Raji (cell line): ENCODE measurements around the gene PKD1L1.

Experiments used
- POLR2A ChIP-seq: IDR thresholded peaks from 2 replicates; pipeline ENCODE4 v1.6.1; 2011; ENCODE audit warnings: low read depth, low read length, control low read depth; ENCODE audit not compliant: insufficient read depth

PKD1L1 gene

DNA sequence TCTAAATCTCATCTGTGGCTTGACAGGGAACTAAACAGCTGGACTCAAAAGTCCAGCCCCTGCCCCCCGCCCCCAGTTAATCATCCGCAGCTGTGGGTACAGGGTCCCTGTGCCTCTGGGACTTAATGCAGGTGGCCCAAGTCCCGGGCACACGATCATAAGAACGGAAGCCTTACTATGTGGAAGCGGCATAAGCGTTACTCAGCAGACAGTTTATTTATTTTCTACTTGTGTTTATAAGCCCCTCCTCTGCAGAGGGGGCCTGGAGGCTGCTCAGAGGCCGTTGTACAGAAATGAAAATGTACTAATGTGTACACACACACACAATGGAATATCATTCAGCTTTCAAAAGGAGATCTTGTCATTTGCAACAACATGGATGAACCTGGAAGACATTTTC lies 208.4 kb downstream of the PKD1L1 start:
- TF ChIP-seq POLR2A = no peak

DNA sequence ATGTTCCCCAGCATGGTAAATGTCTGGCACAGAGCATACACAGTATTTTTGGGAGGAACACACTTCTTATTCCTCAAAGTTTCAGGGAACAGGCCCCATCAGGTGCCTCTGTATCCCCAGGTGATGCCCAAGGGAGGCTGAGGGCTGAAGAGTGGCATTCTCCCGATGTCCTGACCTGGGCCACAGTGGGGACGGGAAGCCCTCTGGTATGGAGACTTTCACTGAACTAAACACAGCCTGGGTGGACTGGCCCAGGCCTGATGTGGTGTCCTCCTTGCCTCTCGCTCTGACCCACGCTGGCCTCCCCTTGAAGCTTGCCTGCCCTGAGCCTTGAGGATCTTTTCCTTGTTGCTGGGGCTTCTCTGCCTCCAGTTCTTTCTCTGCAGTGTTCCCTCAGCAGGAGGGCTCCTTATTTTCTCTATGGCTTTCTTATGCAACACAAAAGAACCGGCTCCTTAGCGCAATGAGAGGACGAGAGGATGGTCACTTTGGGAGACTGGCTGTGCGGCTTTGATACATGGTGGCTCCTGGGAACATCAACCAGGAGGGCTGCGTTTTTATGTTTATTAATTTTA lies 208.9 kb downstream of the PKD1L1 start:
- TF ChIP-seq POLR2A = no peak

DNA sequence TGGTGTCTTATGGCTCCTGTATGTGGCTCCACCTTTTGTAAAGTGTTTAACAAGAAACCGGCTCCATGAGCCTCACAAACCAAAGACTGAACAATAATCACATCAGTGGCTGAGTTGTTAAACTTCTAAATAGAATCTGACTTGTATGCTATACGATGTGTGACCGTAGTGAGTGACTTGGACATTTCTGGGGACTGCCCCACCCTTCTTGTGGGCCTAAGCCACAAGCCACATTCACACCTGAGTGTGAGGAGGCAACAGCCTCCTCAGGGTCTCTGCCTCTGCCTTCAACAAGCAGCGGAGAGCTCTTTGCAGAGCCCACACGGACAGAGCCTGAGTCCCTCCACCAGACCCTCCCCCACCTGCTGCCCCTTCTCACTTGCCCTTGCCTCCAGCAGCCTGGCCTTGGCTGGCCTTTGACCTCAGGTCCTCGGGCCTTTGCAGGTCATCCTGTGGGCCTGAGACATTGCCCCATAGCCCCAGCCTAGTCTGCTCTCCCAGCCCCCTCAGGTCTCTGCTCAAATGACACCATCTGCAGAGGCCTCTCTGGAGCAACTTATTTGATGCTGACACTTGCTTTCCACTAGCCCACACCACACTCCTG lies 209.6 kb downstream of the PKD1L1 start:
- no peak for TF ChIP-seq POLR2A

DNA sequence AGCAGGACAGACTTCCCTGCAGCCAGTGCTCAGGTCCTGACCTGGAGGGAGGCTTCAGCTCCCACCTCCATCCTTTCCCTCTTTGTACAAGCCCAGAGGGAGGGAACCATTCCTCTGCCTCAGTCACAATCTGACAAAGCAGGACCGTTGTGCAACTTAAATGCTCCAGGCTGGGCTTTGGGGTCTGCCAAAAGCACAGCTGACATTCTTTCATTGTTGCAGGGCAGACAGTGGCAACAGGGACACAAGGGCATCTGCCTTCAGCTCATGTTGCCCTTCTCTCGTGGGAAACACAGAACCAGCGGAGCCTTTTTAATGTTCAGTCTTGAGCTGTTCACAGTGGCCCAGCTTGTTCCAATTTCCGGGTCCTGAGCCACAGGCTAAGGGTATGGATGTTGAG lies 210.7 kb downstream of the PKD1L1 start:
- no peak for TF ChIP-seq POLR2A

DNA sequence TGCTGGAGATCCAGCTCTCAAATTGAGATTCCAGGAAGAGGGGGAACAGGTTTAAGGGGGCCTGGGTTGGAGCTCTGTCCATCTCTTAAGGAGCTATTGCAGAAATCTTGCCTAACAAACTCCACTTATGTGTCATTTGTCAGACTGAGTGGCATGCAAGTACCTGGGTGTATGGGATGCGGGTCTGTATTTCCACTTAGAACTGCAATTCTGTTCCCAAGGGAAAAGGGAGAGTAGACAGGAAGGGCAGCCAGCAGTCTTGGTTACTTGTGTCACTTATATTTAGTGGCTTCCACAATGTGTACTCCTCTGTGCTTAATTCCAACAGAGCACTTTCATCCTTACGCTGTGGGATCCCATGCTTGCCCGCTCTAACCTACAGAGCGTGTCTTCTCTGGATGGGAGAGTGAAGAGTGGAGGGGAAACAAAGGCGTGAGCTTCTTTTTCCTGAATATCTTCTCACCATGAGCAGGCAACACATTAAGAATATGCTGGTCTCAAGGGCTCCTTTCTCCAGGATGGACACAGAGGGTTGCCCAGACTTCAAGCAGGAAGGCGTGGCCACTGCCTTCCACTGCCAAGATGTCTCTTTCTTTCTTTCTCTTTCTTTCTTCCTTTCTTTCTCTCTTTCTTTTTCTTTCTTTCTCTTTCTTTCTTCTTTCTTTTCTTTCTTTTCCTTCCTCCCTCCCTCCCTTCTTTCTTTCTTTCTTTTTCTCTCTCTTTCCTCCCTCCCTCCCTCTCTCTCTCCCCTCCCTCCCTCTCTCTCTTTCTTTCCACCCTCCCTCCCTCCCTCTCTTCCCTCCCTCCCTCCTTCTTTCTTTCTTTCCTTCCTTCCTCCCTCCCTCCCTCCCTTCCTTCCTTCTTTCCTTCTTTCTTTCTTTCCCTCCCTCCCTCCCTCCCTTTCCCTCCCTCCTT lies 212.6 kb downstream of the PKD1L1 start:
- TF ChIP-seq POLR2A = no peak

DNA sequence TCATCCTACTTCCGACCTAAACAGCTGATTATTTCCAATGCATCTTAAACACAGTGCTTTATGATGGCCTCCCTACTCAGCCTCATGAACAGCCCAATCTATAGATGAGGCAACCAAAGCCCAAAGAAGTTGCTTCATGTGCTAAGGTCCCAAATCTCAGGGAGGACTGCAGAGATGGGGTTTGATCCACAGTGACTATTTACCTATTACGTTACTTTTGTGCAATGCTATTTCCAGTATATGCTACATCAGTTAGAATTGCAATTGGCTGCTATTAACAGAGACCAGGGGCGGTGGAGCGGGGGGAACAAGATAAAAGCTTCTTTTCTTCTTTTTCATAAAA lies 213.3 kb downstream of the PKD1L1 start:
- no peak for TF ChIP-seq POLR2A

DNA sequence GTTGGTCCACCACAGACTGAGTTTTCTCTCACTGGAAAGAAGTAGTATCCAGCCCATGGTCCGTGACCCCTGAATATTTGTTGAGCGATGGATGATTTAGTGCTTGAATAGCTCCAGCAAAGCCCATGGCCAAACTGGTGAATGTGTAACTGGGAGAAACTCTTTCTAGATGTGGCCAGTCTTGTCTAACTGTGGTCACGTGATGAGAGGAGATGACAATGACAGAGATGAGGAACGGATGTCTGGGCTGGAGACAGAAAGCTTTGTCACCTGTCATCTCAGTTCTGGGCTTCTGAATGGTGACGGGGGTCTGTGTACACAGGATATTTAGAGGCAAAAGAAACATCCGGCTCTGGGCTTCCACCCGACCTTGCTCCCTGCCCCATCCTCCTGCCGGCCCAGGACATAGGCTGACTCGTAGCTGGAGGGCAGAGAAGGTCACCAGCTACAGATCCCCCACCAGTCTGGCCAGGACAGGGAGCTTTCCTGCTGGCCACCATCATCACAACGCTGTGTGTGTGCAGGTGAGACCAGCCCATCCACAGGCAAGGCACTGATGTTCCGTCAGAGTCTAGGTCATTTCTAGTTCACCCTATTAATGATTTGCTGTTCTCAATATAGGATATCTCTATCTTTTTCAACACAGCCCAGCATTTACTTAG lies 213.8 kb downstream of the PKD1L1 start:
- no peak for TF ChIP-seq POLR2A

DNA sequence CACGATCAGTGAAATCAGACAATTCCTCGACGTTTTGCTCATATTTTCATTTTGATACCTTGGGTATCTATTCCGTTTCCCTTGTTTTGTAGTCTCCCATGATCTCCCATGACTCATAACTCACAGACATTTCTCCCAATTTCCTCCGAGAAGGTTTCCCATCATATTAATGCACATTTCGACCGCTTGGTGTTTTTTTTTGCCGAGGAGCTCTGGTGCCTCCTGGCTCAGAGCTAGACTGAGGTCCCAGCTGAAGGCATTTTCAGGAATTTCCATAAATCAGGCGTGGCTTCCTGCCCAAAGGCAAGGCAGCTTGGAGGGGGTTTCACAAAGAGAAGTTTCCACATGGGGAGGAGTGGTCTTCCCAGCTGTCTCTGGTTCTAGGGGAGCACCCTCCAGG lies 218.1 kb downstream of the PKD1L1 start:
- TF ChIP-seq POLR2A = no peak

DNA sequence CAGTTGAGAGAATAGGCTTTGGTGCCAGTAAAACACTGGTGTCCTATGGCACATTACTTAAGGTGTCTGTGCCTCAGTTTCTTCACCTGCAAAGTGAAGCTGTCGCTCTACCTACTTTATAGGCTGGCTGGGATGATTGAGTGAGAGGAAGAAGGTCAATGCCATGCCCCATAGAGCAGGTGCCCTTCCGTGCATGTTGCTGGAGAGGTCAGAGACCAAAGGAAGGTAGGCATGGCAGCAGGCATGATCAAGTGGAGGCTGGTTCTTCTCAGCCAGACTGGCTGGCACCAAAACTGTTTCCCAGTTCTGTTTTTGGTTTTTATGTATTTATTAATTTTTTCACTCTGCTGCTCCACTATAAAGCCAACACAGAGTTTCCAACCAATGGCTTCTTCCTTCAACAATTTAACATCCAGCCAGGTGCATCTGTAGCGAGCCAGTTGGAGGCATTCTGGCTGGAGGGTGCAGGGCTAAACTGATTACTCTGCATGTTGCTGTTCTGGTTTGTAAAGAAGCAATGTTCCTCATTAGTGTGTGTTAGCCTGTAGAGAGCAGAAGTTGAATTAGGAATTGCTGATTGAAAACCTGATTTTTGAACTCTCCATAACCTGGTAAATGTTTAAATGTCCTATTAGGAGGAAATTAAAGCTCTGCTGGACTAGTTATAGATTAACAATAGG lies 222.1 kb downstream of the PKD1L1 start:
- TF ChIP-seq POLR2A = no peak

DNA sequence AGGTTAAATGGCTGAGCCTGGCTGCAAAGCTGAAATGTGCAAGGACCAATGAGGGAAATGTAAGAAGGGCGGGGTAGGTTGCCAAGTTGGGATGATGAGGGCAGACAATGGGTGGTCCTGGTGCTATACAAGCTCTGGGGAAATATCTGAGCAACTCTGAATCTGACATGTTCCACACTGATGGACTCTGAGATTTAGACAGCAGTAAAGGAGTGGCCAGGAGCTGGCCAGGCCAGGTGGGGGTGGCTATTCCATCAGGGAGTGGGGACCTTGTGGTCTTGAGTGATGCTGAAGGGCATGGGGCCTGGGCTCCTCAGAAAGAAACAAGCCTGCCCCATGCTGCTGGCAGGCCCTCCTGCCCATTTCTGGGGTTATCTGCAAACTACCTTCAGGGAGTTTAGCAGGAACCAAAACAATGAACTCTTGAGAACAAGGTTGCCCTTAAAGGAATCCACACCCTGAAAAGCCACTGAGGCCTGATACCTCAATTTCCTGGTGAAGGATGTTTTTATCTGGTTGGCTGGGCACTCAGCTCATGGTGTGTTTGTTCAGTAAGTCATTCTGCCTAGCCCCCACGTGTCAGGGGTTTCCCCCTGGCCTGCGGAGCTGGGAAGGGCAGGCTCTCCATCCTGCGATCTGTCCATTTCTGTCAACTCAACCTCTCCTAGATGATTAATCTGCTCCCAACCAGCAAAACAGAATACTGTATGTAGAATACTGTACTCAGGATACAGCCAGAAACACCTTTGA lies 223.1 kb downstream of the PKD1L1 start:
- TF ChIP-seq POLR2A = no peak
